Measurements from ENCODE around the gene ZRANB3.

DNA sequence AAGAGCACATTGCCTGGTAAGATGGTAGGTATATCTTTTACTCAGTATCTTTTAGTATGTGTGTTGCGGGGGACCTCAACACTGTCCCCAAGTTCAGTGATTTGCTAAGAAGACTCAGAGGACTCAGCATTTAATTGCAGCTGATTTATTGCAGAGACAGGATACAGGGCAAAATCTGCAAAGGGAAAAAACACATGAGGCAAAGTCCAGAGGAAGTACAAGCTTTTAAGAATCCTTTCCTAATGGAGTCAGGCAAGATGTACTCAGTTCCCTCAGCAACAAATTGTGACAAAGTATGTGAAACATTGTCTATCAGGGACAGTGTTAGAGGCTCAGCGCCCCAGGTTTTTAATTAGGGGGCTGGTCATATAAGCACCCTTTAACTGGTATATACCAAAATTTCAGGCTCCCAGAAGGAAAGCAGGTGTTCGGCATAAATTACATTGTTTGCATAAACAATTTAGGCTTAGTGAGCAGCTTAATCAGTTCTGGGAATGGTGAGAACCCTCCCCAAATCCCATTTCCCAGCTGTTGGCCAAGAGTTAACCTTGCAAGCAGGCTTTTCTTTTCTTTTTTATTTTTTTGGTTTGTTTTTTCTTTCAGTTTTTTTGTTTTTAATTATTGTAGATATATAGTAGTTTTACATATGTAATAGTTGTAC is 437.2 kb downstream of the ZRANB3 start:
- TF ChIP-seq, protein P1, sequence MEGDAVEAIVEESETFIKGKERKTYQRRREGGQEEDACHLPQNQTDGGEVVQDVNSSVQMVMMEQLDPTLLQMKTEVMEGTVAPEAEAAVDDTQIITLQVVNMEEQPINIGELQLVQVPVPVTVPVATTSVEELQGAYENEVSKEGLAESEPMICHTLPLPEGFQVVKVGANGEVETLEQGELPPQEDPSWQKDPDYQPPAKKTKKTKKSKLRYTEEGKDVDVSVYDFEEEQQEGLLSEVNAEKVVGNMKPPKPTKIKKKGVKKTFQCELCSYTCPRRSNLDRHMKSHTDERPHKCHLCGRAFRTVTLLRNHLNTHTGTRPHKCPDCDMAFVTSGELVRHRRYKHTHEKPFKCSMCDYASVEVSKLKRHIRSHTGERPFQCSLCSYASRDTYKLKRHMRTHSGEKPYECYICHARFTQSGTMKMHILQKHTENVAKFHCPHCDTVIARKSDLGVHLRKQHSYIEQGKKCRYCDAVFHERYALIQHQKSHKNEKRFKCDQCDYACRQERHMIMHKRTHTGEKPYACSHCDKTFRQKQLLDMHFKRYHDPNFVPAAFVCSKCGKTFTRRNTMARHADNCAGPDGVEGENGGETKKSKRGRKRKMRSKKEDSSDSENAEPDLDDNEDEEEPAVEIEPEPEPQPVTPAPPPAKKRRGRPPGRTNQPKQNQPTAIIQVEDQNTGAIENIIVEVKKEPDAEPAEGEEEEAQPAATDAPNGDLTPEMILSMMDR (IDR thresholded peaks at IDR 0.05; ENCODE audit: low read length) = no peak
- no peak for TF ChIP-seq EZH2 (optimal IDR thresholded peaks at IDR 0.05; ENCODE audit: low read depth, low read length)
- TF ChIP-seq EZH2phosphoT487 (IDR thresholded peaks at IDR 0.05; ENCODE audit: low read length) = no peak

Measured in MM.1S (cell line).